Left ventricle myocardium inferior (tissue), 1 donor: Measurements from ENCODE around the gene MEIKIN. TPM values are rescaled to one million over a fixed set of nuclear protein-coding genes. Genes with fewer than 3 reads are reported as not detected.

ENCODE experiments used
- DNase-seq: peaks from one replicate; pipeline ENCODE4 v3.0.0-alpha.2; 2020
- H3K27ac ChIP-seq: fragments of 200-600 bp; replicated peaks from 2 replicates; pipeline ENCODE4 v1.8.0; 2021
- H3K27me3 ChIP-seq: fragments of 200-600 bp; 2 replicates; pipeline ENCODE4 v1.8.0; 2021; ENCODE audit warnings: low read depth
- H3K36me3 ChIP-seq: fragments of 200-600 bp; 2 replicates; pipeline ENCODE4 v1.8.0; 2021
- H3K4me1 ChIP-seq: fragments of 200-600 bp; 2 replicates; pipeline ENCODE4 v1.8.0; 2021
- H3K4me3 ChIP-seq: fragments of 200-600 bp; 2 replicates; pipeline ENCODE4 v1.8.0; 2021; ENCODE audit warnings: mild to moderate bottlenecking, moderate library complexity
- H3K9me3 ChIP-seq: fragments of 200-600 bp; replicated peaks from 2 replicates; pipeline ENCODE4 v1.8.0; 2021
- CTCF ChIP-seq: fragments of 200-600 bp; IDR thresholded peaks from 2 replicates; pipeline ENCODE4 v1.8.0; 2021; ENCODE audit warnings: antibody characterized with exemption, mild to moderate bottlenecking, borderline replicate concordance
- intact Hi-C: fragments of 100-400 bp; cut with micrococcal nuclease; formaldehyde crosslinking; loops from one replicate; pipeline ENCODE4 v1.11.0; 2022
- total RNA-seq: library from RNA; stranded (reverse); fragmentation: NEBNext Ultra II Directional; extraction: Animal tissue kit (Norgen Biotek cat#: 25700); gene quantifications from one replicate; pipeline ENCODE4 v1.2.1, GENCODE V29; 2021
- donor health status: DM: no; HTN: yes; CAD: no; lungs with severe emphysema.

The MEIKIN gene
- total RNA-seq, 1 donor from 2014 or later: not detected

- Histone ChIP-seq H3K9me3 (no peaks in the 10 kb centered on the region), H3K27me3 (no peaks in the 10 kb centered on the region), H3K36me3 (no peaks in the 10 kb centered on the region), H3K27ac (no peak overlapping the region), H3K4me1 (no peaks in the 10 kb centered on the region), H3K4me3 (no peak overlapping the region)
- no peak for DNase-seq
- TF ChIP-seq CTCF: no peak
- intact Hi-C loops: no loop called here
Measured at GRCh38 chr5:131977212-131977604, 31.7 kb upstream of the MEIKIN start.

GRCh38 chr5:131976414-131977211 lies 31.1 kb upstream of the MEIKIN start:
- H3K27ac ChIP-seq: no peak overlapping the region

GRCh38 chr5:131974956-131975726 lies 29.7 kb upstream of the MEIKIN start:
- intact Hi-C loops: no loop called here

More at GRCh38 chr5:131976414-131977211, 31.1 kb upstream of the MEIKIN start:
- intact Hi-C loops: no loop called here
- TF ChIP-seq CTCF: no peak
- no peak for DNase-seq
- H3K4me3 ChIP-seq: no peak overlapping the region
- H3K27me3 ChIP-seq: no peaks in the 10 kb centered on the region
- H3K4me1 ChIP-seq: no peaks in the 10 kb centered on the region
- H3K9me3 ChIP-seq: no peaks in the 10 kb centered on the region
- H3K36me3 ChIP-seq: no peaks in the 10 kb centered on the region

GRCh38 chr5:131974622-131974955 lies 29.1 kb upstream of the MEIKIN start:
- Histone ChIP-seq H3K4me3 (no peak overlapping the region), H3K36me3 (no peaks in the 10 kb centered on the region), H3K27ac (no peak overlapping the region), H3K9me3 (no peaks in the 10 kb centered on the region), H3K27me3 (no peaks in the 10 kb centered on the region), H3K4me1 (no peaks in the 10 kb centered on the region)
- no peak for DNase-seq
- no peak for TF ChIP-seq CTCF
- intact Hi-C loops: no loop called here

More at GRCh38 chr5:131974956-131975726, 29.7 kb upstream of the MEIKIN start:
- Histone ChIP-seq H3K4me3 (no peak overlapping the region), H3K27ac (no peak overlapping the region), H3K9me3 (no peaks in the 10 kb centered on the region), H3K4me1 (no peaks in the 10 kb centered on the region), H3K36me3 (no peaks in the 10 kb centered on the region), H3K27me3 (no peaks in the 10 kb centered on the region)
- TF ChIP-seq CTCF: no peak
- DNase-seq: no peak

GRCh38 chr5:131974016-131974415 lies 28.6 kb upstream of the MEIKIN start:
- TF ChIP-seq CTCF: no peak
- Histone ChIP-seq H3K27me3 (no peaks in the 10 kb centered on the region), H3K4me1 (no peaks in the 10 kb centered on the region), H3K36me3 (no peaks in the 10 kb centered on the region), H3K9me3 (no peaks in the 10 kb centered on the region), H3K4me3 (no peak overlapping the region), H3K27ac (no peak overlapping the region)
- intact Hi-C loops: no loop called here
- no peak for DNase-seq
